ENCODE data around the gene NHS.
A peak's percentile ranks its signal among the peaks of the same experiment; 100 is the strongest.

The NHS gene

GRCh38 chrX:17527922-17528321 lies 152.9 kb downstream of the NHS start:
- Histone ChIP-seq H3K4me3 (no peak overlapping the region), H3K27me3 (no peaks in the 10 kb centered on the region), H3K9me3 (no peaks in the 10 kb centered on the region), H3K4me1 (peaks cover 0 to 57% (median 8%) of the 10 kb centered on the region in 4 donors), H3K36me3 (no peaks in the 10 kb centered on the region), H3K27ac (peak overlapping the region in 1 of 2 donors; percentile 47)
- DNase-seq = no peak
- intact Hi-C loops (cut with DNase I; ENCODE audit: low total_unique reads) = loop anchor here (10.0 kb wide), 1 partner anchor 153 kb away; the partner anchor contains the start of gene NHS
- TF ChIP-seq, protein P1, sequence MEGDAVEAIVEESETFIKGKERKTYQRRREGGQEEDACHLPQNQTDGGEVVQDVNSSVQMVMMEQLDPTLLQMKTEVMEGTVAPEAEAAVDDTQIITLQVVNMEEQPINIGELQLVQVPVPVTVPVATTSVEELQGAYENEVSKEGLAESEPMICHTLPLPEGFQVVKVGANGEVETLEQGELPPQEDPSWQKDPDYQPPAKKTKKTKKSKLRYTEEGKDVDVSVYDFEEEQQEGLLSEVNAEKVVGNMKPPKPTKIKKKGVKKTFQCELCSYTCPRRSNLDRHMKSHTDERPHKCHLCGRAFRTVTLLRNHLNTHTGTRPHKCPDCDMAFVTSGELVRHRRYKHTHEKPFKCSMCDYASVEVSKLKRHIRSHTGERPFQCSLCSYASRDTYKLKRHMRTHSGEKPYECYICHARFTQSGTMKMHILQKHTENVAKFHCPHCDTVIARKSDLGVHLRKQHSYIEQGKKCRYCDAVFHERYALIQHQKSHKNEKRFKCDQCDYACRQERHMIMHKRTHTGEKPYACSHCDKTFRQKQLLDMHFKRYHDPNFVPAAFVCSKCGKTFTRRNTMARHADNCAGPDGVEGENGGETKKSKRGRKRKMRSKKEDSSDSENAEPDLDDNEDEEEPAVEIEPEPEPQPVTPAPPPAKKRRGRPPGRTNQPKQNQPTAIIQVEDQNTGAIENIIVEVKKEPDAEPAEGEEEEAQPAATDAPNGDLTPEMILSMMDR (IDR thresholded peaks at IDR 0.05) = no peak

GRCh38 chrX:17529151-17529745 lies 154.2 kb downstream of the NHS start:
- intact Hi-C loops (cut with DNase I; ENCODE audit: low total_unique reads) = loop anchor here (10.0 kb wide), 1 partner anchor 154 kb away; the partner anchor contains the start of gene NHS
- H3K4me1 ChIP-seq = peaks cover 0 to 57% (median 8%) of the 10 kb centered on the region in 4 donors
- no peak for DNase-seq
- no peaks in the 10 kb centered on the region for H3K9me3 ChIP-seq
- no peak overlapping the region for H3K27ac ChIP-seq
- H3K27me3 ChIP-seq = no peaks in the 10 kb centered on the region
- no peak overlapping the region for H3K4me3 ChIP-seq
- TF ChIP-seq, protein P1 (IDR thresholded peaks at IDR 0.05) = no peak
- H3K36me3 ChIP-seq = no peaks in the 10 kb centered on the region

DNA sequence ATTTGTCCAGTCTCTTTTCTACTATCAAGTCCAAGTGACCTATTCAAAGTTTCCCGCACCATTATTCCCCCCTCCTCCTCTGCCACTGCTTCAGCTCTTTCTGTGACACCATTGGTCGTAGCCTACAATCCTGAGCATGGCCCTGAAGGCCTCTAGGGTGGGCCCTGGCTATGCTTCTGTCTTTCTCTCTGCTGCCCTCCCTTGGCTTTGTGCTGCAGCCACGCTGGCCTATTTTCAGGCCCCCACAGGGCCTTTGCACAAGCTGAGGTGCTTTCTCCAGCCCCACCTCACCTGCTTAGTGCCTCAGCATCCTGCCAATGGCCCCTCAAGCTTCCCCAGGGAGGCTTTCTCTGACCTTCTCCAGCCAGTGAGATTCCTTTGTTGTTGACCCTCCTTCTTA lies 156.5 kb downstream of the NHS start:
- H3K27ac ChIP-seq = no peak overlapping the region
- peaks cover 0 to 40% (median 8%) of the 10 kb centered on the region in 4 donors for H3K4me1 ChIP-seq
- no peaks in the 10 kb centered on the region for H3K27me3 ChIP-seq
- no peaks in the 10 kb centered on the region for H3K36me3 ChIP-seq
- no peak for DNase-seq
- TF ChIP-seq, protein P1 (IDR thresholded peaks at IDR 0.05) = no peak
- intact Hi-C loops (cut with DNase I; ENCODE audit: low total_unique reads) = no loop called here
- H3K9me3 ChIP-seq = no peaks in the 10 kb centered on the region
- H3K4me3 ChIP-seq = no peak overlapping the region

DNA sequence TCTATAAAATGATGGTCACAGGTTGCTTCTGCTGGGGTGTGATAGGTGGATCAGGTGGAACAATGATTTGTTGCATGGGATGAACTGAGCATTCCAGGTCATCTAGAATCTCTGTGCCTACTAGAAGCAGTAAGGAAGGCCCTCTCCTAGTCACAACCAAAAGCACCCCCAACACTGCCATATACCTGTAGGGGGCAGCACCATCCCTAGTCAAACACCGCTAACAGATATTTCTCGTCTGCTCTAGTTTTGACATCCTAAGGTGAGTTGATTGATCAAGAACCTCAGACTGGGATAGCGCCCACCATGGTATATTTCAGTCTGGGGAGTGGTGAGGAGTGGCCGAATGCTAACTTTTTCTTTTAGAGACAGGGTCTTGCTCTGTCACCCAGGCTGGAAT lies 160.2 kb downstream of the NHS start:
- Histone ChIP-seq H3K9me3 (peaks cover 0 to 5% (median 0%) of the 10 kb centered on the region in 3 donors), H3K4me3 (no peak overlapping the region), H3K36me3 (no peaks in the 10 kb centered on the region), H3K4me1 (peaks cover 0 to 3% (median 0%) of the 10 kb centered on the region in 4 donors), H3K27ac (no peak overlapping the region), H3K27me3 (no peaks in the 10 kb centered on the region)
- no peak for DNase-seq
- intact Hi-C loops (cut with DNase I; ENCODE audit: low total_unique reads) = no loop called here
- TF ChIP-seq, protein P1 (IDR thresholded peaks at IDR 0.05) = peak; percentile 28 to 31

DNA sequence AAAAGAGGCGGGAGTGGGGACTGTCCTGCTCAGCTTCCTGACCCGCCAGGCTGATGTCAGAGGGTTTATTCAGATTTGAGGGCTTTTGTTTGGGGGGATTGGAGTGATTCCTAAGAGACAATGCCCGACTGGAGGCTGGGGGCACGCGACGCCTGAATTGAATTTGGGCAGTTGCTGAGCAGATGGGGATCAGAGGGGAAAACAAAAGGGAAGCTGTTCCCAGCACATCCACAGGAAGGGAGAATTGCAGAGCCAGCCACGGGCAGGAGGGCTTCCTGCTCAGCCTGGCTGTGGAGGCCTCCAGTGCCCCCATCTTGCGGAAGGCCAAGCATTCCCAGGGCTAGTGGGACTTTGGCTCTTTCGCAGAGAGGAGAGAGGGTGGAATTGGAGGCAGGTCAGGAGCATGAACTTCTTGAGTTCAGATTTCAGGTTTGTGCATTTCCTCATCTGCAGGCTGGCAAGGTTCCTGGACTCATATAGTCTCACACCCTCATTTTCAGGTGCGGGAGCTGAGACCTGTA lies 162.8 kb downstream of the NHS start:
- intact Hi-C loops (cut with DNase I; ENCODE audit: low total_unique reads) = no loop called here
- no peaks in the 10 kb centered on the region for H3K27me3 ChIP-seq
- H3K27ac ChIP-seq = no peak overlapping the region
- TF ChIP-seq, protein P1 (IDR thresholded peaks at IDR 0.05) = no peak
- H3K36me3 ChIP-seq = no peaks in the 10 kb centered on the region
- DNase-seq = no peak
- H3K9me3 ChIP-seq = peaks cover 0 to 5% (median 0%) of the 10 kb centered on the region in 3 donors
- peaks cover 0 to 10% (median 5%) of the 10 kb centered on the region in 4 donors for H3K4me1 ChIP-seq
- H3K4me3 ChIP-seq = no peak overlapping the region
